Measurements from ENCODE around the gene TGFB2.

GRCh38 chr1:218459878-218460711, 115.0 kb downstream of the TGFB2 start:
- TF ChIP-seq EZH2phosphoT487 (IDR thresholded peaks at IDR 0.05; ENCODE audit: borderline replicate concordance) (no peak), REST (IDR thresholded peaks at IDR 0.05; ENCODE audit: low read depth) (no peak), CTCF (IDR thresholded peaks at IDR 0.05 in 2 of 3, conservative IDR thresholded peaks at IDR 0.05 in 1 of 3; ENCODE audit: borderline replicate concordance in 1 of 3, insufficient read depth in 1 of 3, low read depth in 2 of 3, low read length in 2 of 3) (no peak), POLR2A (IDR thresholded peaks at IDR 0.05; ENCODE audit: borderline replicate concordance, extremely low read depth, insufficient read depth, insufficient read length) (no peak)
